GM18511 (cell line): ENCODE data around the gene CREBZF.
A peak's percentile ranks its signal among the peaks of the same experiment; 100 is the strongest.
"Not testable (repeated sequence)": the region's sequence is repeated elsewhere in the genome, so short reads cannot be mapped to it uniquely, and the experiment has no call there.

Experiments
- ATAC-seq: cut with Tn5 transposase; IDR thresholded peaks from one replicate; pipeline ENCODE4 v1.9.1; 2021; ENCODE audit warnings: mild to moderate bottlenecking, moderate library complexity; ENCODE audit not compliant: unreplicated experiment

The CREBZF gene

DNA sequence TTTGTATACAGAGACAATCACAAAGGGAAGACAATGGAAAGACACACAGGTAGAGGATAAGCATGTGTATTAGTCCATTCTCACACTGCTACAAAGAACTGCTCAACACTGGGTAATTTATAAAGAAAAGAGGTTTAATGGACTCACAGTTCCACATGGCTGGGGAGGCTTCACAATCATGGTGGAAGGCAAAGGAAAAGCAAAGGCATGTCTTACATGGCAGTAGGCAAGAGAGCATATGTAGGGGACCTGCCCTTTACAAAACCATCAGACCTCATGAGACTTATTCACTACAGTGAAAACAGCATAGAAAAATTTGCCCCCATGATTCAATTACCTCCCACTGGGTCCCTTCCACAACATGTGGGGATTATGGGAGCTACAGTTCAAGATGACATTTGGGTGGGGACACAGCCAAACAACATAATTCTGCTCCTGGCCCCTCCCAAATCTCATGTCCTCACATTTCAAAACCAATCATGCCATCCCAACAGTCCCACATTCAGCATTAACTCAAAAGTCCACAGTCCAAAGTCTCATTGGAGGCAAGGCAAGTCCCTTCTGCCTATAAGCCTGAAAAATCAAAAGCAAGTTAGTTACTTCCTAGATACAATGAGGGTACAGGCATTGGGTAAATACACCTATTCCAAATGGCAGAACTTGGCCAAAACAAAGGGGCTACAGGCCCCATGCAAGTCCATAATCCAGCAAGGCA lies 6.2 kb upstream of the CREBZF start:
- ATAC-seq = not testable (repeated sequence)

GRCh38 chr11:85668157-85668556 lies 3.2 kb upstream of the CREBZF start:
- ATAC-seq = no peak

- no peak for ATAC-seq
These were observed 1.8 kb upstream of the CREBZF start for GRCh38 chr11:85666687-85667086.

GRCh38 chr11:85665733-85666132 lies 804 bp upstream of the CREBZF start:
- ATAC-seq = no peak

GRCh38 chr11:85663753-85664614 lies 945 bp downstream of the CREBZF start:
- ATAC-seq = peak; percentile 75

GRCh38 chr11:85663080-85663752 lies 1.7 kb downstream of the CREBZF start:
- no peak for ATAC-seq

GRCh38 chr11:85661972-85662664 lies 2.8 kb downstream of the CREBZF start:
- no peak for ATAC-seq

DNA sequence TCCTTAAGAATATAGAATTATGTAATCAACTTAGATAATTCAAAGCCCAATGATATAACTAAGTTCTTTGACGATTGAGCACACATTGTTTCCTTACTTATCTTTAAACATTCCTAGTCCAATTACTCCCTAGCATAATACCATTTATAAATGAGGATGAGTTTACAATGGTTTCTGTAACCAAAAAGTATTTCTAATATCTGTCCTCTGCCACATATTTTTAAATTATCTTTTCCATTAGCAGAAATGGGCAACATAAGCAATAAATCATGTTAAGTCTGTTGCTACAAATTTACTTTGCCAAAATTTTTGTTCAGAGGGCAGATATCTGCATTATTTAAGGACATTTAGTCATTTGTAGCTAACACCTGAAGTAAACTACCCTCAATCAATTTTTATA lies 6.7 kb downstream of the CREBZF start:
- ATAC-seq = no peak

- no peak for ATAC-seq
These were observed 8.2 kb downstream of the CREBZF start for GRCh38 chr11:85656777-85657176.

DNA sequence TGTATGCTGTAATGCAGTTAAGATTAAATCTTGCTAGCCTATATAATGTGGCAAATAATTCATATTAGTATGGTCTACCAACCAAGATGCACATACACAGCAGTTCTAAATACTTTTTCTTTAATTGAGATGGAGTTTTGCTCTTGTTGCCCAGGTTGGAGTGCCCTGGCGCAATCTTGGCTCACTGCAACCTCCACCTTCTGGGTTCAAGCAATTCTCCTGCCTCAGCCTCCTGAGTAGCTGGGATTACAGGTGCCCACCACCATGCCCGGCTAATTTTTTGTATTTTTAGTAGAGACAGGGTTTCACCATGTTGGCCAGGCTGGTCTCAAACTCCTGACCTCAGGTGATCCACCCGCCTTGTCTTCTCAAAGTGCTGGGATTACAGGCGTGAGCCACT lies 10.6 kb downstream of the CREBZF start:
- ATAC-seq = not testable (repeated sequence)

- no peak for ATAC-seq
These were observed 12.0 kb downstream of the CREBZF start for GRCh38 chr11:85652786-85653447.

DNA sequence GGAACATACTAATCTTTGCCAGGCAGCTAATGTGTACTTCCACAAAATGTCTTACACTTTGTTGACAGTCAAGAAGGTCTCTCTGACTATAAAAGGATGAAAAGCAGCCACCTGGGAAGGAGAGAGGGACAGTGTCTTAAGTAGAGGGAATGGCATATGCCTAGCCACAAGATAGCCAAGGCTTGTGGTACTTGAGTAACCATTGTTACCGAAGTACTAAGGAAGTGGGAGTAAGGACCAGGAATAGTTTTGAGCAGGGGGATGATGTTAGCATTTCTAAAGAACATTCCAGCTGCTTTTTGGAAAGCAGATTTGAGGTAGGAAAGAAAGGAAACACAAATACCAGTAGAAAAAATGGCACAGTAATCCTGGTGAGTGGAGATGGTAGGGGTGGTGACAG lies 13.8 kb downstream of the CREBZF start:
- no peak for ATAC-seq

DNA sequence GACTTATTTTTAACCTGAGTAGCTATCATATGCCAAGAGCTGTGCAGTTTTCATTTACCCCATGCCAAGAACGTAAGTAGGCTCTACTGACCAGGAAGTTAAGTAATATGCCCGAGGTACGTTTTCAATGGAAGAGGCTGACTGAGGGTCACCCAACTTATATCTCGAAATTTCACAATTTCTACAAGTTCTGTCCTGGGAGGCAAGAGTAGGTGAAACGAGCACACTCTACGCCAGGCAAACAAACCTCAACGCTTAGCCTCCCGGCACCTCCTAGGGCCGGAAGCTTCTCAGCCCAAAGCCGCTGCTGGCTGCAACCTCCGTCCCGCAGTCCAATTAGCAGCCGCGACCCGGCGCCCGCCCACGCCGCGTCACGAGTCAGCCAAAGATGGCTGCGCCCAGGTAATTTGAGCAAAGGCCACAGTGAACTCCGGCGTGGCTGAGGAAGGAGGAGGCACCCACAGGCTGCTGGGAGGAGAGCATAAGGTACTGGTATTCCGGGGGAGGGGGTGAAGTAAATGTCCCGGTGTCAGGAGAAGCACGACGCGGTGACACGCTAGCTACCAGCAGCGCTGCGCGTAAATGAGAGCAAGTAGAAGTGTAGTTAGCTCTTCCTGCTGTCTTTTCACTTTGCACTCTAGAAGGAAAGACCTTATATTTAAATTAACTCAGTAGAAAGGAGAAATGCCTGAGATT lies 17.2 kb downstream of the CREBZF start, which contains the start of gene TMEM126A:
TSS of gene TMEM126A (plus strand) at position 364 of the 696 bp plus-strand sequence. CDS start 2,289 bp downstream, outside the sequence.
- ATAC-seq = peak; percentile 99

DNA sequence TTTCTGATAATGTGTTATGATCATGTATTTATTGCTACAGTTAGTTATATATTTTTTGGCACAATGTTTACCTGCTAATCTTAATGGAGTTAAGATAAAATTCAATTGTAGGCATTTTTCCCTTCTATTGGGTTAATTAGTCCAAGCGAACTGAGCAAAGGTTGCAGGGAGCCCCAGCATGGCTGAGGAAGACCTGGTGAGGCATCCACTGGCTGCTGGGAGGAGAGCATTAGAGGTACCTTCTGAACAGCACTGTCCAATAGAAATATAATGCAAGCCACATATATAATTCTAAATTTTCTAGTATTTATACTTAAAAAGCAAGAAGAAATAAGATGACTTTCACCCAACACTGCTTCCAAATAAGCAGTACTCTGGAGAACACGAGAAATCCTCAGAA lies 17.9 kb downstream of the CREBZF start:
- peak; percentile 19 for ATAC-seq

DNA sequence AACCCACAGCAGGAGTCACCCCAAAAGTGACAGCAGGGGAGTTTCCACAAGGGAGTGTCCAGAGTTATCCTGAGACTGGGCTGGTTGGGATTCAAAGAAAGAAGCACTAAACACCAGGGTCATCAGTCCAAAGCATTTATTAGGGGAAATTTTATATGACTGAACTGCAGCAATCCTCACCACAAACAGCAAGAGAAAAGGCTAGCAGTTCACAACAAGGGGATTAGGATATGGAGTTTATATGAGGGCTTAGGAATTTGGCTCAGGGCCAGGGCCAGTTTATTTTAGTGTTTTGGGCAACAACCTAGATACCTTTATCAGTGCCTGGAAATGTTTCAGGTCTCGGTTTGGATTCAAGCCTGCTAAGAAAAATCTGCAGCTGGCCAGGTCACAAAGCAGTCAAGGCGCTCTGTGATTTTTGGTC lies 21.7 kb downstream of the CREBZF start:
- ATAC-seq = no peak

GRCh38 chr11:85634747-85635146 lies 30.2 kb downstream of the CREBZF start:
- ATAC-seq = no peak

GRCh38 chr11:85628771-85629341 lies 36.1 kb downstream of the CREBZF start:
- ATAC-seq = peak; percentile 18

GRCh38 chr11:85627998-85628770 lies 36.7 kb downstream of the CREBZF start, which contains the start of gene TMEM126B:
Gene TMEM126B, plus strand, starts transcription at chr11:85628593. Its CDS starts 15 bp downstream, at chr11:85628608.
- ATAC-seq = peak; percentile 99
